HUES6 (cell line): Measurements from ENCODE around the gene PAGE2B.

ENCODE experiments used
- H3K27ac ChIP-seq: 2 replicates; pipeline ENCODE4 v1.7.0; 2013; ENCODE audit warnings: low read depth, mild to moderate bottlenecking, low read length, inconsistent platforms
- H3K27me3 ChIP-seq: 2 replicates; pipeline ENCODE4 v1.6.1; 2013; ENCODE audit warnings: low read length; ENCODE audit not compliant: control insufficient read depth, insufficient read depth
- H3K36me3 ChIP-seq: 2 replicates; pipeline ENCODE4 v1.6.1; 2013; ENCODE audit warnings: low read length; ENCODE audit not compliant: control insufficient read depth, insufficient read depth
- H3K4me1 ChIP-seq: 2 replicates; pipeline ENCODE4 v1.6.1; 2013; ENCODE audit warnings: low read length; ENCODE audit not compliant: control insufficient read depth, insufficient read depth
- H3K4me3 ChIP-seq: 2 replicates; pipeline ENCODE4 v1.5.1; 2013; ENCODE audit warnings: low read depth, low read length
- H3K9ac ChIP-seq: one replicate; pipeline ENCODE4 v1.6.1; 2013; ENCODE audit warnings: mild to moderate bottlenecking, low read length
- H3K9me3 ChIP-seq: 2 replicates; pipeline ENCODE4 v1.6.1; 2013; ENCODE audit warnings: low read depth, low read length; ENCODE audit not compliant: control insufficient read depth, insufficient read depth

The PAGE2B gene, protein sequence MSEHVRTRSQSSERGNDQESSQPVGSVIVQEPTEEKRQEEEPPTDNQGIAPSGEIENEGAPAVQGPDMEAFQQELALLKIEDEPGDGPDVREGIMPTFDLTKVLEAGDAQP

DNA sequence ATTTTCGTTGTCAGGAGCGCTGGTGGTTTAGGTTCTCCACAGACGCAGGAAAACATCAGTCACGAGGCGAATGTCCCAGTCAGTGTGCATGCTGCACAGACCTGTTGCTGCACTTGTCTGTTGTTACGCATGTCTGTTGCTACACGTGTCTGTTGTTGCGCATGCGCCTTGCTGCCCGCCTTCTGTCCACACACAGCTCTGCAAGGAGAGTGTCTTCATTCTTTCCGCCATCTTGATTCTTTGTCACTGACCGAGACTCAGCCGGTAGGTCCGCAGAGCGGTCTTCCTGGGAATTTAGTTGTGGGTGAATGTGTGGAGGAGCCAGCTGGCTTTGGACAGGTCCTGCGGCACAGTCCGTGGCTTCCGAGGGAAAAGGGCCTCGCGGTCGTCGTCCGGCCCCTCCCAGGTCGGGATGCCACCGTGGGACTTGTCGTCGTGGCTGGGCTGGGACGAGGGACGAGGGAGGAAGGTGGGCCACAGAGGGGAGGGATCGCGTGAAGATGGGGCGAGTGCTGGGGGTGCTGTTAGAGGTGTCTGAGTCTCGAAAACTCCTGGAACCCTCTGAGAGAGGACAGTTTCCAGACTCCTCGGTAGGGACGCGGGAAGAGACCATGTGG lies at the start of gene PAGE2B:
TSS of gene PAGE2B (plus strand) at position 180 of the 617 bp plus-strand sequence. CDS start 1,012 bp downstream, outside the sequence.
- H3K27me3 ChIP-seq: no peaks in the 10 kb centered on the region; the same call in 1 of the 2 replicates

DNA sequence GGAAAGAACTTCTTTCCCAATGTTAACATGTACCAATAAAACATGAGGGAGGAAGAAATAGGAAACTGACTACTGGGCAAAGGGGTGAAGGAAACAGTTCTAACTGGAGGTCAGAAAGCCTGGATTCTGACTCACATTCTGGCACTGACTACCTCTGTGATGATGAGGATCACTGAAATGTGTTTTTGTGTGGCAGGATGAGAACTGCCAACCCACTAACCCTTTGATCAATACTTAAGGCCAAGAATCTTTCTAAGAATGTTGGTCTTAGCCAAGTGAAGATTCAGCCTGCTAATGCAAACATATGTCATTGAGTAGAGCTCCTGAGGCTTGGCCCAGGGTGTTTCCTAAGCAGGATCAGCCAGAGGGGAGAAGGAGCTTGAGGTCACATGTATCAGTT lies 48.7 kb upstream of the PAGE2B start:
- H3K9ac ChIP-seq: no peak overlapping the region
- peaks cover 15% of the 10 kb centered on the region; the same call in 1 of the 2 replicates for H3K9me3 ChIP-seq
- no peak overlapping the region for H3K4me3 ChIP-seq
- H3K27me3 ChIP-seq: no peaks in the 10 kb centered on the region
- H3K27ac ChIP-seq: no peak overlapping the region
- H3K36me3 ChIP-seq: no peaks in the 10 kb centered on the region
- peaks cover 3% of the 10 kb centered on the region; the same call in 1 of the 2 replicates for H3K4me1 ChIP-seq

More for the DNA sequence above, at the start of gene PAGE2B:
- H3K9me3 ChIP-seq: peaks cover 19% of the 10 kb centered on the region; the same call in 1 of the 2 replicates
- no peak within 1 kb of the TSS for H3K9ac ChIP-seq
- H3K27ac ChIP-seq: no peak within 1 kb of the TSS
- no peaks in the 10 kb centered on the region for H3K4me1 ChIP-seq
- H3K36me3 ChIP-seq: no peaks in the 10 kb centered on the region
- no peak within 1 kb of the TSS for H3K4me3 ChIP-seq

GRCh38 chrX:55026840-55027239 lies 48.0 kb upstream of the PAGE2B start:
- peaks cover 16% of the 10 kb centered on the region; the same call in 1 of the 2 replicates for H3K9me3 ChIP-seq
- H3K27ac ChIP-seq: no peak overlapping the region
- H3K9ac ChIP-seq: no peak overlapping the region
- no peaks in the 10 kb centered on the region for H3K27me3 ChIP-seq
- H3K36me3 ChIP-seq: no peaks in the 10 kb centered on the region
- H3K4me3 ChIP-seq: no peak overlapping the region
- peaks cover 3% of the 10 kb centered on the region; the same call in 1 of the 2 replicates for H3K4me1 ChIP-seq

- Histone ChIP-seq H3K4me3 (no peak overlapping the region), H3K27ac (no peak overlapping the region), H3K9ac (no peak overlapping the region), H3K36me3 (no peaks in the 10 kb centered on the region), H3K27me3 (no peaks in the 10 kb centered on the region), H3K9me3 (peaks cover 16% of the 10 kb centered on the region; the same call in 1 of the 2 replicates), H3K4me1 (peaks cover 3% of the 10 kb centered on the region; the same call in 1 of the 2 replicates)
These were observed 46.8 kb upstream of the PAGE2B start for GRCh38 chrX:55028040-55028439.

- no peak overlapping the region for H3K4me3 ChIP-seq
- no peak overlapping the region for H3K9ac ChIP-seq
These were observed 46.2 kb upstream of the PAGE2B start for GRCh38 chrX:55028611-55029010.

DNA sequence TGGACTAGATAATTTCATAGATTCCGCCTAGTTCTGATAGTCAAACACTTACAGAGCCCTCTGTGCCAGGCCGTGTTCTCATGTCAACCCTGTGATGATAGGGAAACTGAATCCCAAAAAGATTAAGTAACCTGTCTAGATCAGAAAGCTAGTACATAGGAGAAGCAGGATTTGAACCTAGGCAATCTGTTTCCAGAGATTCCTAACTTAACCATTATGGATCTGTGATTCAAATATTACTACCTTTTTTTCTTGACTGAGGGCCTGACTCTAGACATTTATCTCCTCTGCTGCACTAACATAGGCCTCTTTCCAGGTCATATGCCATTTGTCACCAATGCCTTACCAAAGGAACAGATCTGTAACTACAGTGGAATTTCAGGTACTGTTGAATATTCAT lies 45.5 kb upstream of the PAGE2B start:
- Histone ChIP-seq H3K4me1 (peaks cover 3% of the 10 kb centered on the region; the same call in 1 of the 2 replicates), H3K9ac (no peak overlapping the region), H3K36me3 (no peaks in the 10 kb centered on the region), H3K9me3 (peaks cover 22% of the 10 kb centered on the region; the same call in 1 of the 2 replicates), H3K4me3 (no peak overlapping the region), H3K27ac (no peak overlapping the region), H3K27me3 (no peaks in the 10 kb centered on the region)

More at GRCh38 chrX:55028611-55029010, 46.2 kb upstream of the PAGE2B start:
- Histone ChIP-seq H3K27ac (no peak overlapping the region), H3K27me3 (no peaks in the 10 kb centered on the region), H3K9me3 (peaks cover 20% of the 10 kb centered on the region; the same call in 1 of the 2 replicates), H3K36me3 (no peaks in the 10 kb centered on the region), H3K4me1 (peaks cover 3% of the 10 kb centered on the region; the same call in 1 of the 2 replicates)

- Histone ChIP-seq H3K4me1 (peaks cover 3% of the 10 kb centered on the region; the same call in 1 of the 2 replicates), H3K9ac (no peak within 1 kb of the TSS), H3K36me3 (no peaks in the 10 kb centered on the region), H3K27me3 (no peaks in the 10 kb centered on the region), H3K27ac (no peak within 1 kb of the TSS), H3K9me3 (peaks cover 21% of the 10 kb centered on the region), H3K4me3 (no peak within 1 kb of the TSS; the same call in 1 of the 2 replicates)
These were observed 44.3 kb upstream of the PAGE2B start, which contains the start of gene ALAS2 for GRCh38 chrX:55030271-55031205. Gene ALAS2 (minus strand): TSS chrX:55030977. CDS start chrX:55026000, 4,977 bp downstream.

DNA sequence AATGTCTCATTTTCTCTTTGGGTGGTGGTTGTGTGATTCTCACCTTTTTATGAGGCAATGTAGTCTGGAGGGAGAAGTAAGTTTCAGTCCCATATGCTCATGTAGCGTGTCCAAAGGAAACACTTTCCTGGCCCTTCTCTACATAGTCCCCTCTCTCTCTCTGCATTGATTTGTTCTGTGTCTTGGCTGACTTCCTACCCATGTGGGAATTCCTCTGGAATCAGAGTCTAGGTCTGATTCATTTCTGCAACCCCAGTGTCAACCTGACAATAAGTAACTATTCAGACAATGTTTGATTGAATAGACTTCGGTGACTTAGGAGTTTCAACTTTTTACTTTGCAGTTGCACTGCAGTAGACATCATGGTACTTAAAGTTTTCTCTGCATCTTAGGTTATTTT lies 41.4 kb upstream of the PAGE2B start:
- Histone ChIP-seq H3K9me3 (peaks cover 14% of the 10 kb centered on the region), H3K4me1 (peaks cover 3% of the 10 kb centered on the region; the same call in 1 of the 2 replicates), H3K4me3 (no peak overlapping the region), H3K27ac (no peak overlapping the region), H3K36me3 (no peaks in the 10 kb centered on the region), H3K27me3 (no peaks in the 10 kb centered on the region), H3K9ac (no peak overlapping the region)

GRCh38 chrX:55039471-55039870 lies 35.4 kb upstream of the PAGE2B start:
- Histone ChIP-seq H3K27ac (no peak overlapping the region), H3K4me3 (no peak overlapping the region), H3K9ac (no peak overlapping the region), H3K9me3 (peaks cover 9% of the 10 kb centered on the region), H3K36me3 (no peaks in the 10 kb centered on the region), H3K4me1 (no peaks in the 10 kb centered on the region), H3K27me3 (no peaks in the 10 kb centered on the region)

GRCh38 chrX:55041514-55041913 lies 33.3 kb upstream of the PAGE2B start:
- Histone ChIP-seq H3K4me3 (no peak overlapping the region), H3K4me1 (no peaks in the 10 kb centered on the region), H3K36me3 (no peaks in the 10 kb centered on the region), H3K27ac (no peak overlapping the region), H3K9me3 (peaks cover 10% of the 10 kb centered on the region; the same call in 1 of the 2 replicates), H3K9ac (no peak overlapping the region), H3K27me3 (no peaks in the 10 kb centered on the region)
